ENCODE measurements around the gene RAB44.

DNA sequence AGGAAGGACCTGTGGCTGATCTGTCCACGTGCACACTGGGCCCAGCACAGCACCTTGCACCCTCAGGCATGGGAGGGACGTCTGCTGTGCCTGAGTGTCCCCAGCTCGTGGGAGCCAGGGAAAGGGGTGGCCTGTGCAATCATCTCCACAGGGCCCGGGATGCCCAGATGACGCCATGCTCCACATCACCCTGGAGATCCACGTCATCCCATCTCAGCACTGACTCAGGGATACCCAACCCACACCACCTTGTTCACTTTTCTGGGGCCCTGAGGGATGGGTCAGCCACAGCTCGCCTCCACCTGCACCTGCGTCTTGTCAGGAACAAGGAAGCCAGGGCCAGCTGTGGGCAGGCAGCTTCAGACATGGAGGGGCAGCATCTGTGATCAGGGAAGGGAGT is 48.2 kb downstream of the RAB44 start:
- TF ChIP-seq CTCF (IDR thresholded peaks at IDR 0.05) = no peak
- no peak for TF ChIP-seq EZH2 (IDR thresholded peaks at IDR 0.05)
